Stimulated activated CD8-positive, alpha-beta memory T cell treated with anti-CD3 and anti-CD28 coated beads, Interleukin-7, amount 100 ng/mL, for 1 hour (primary cell): ENCODE results near the gene PCP4L1.
"Not testable (repeated sequence)": the region's sequence is repeated elsewhere in the genome, so short reads cannot be mapped to it uniquely, and the experiment has no call there.

Source experiments
- DNase-seq, 2 donors: peaks; one replicate each; pipeline ENCODE4 v3.0.0-alpha.2; 2020; ENCODE audit warnings: low read depth in 2 of 2

The PCP4L1 gene

DNA sequence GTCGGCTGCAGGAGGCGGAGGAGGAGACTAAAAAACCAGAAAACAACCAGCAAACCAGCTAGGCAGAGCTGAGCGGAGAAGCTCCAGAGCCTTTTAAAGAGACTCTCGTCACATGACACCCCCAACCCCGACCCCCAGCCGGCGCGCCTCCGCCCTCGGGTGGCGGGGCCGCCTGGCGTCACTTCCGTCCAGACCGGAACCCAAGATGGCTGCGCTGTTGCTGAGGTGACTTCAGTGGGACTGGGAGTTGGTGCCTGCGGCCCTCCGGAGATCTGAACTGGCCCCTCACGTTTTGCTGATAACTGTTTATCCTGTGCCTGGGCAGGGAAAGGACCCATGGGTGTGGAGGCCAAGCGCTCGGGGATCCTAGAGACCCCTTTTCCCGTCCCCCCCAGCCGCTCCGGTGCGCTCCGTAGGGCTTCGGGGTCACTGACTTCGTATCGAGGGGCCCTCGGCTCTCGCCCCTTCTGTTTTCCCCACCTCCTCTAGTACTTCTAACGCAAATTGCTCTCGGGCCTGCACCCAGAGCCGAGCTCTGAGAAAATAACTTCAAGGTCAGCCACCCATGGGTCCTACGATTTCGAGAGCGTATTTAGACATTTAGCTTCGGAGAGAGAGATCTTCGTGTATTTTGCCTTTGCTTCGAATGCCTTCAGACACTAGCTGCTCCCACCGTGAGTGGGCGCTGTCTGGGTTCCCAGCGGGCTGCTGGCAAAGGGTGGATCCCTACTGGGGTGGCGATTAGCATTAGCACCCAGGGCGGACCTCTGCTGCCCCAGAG lies 55.8 kb downstream of the PCP4L1 start, which contains the start of gene SDHC:
TSS of gene SDHC (plus strand) at position 181 of the 781 bp plus-strand sequence. CDS start at position 206, 25 bp downstream.
- DNase-seq, result peak; percentile 79 to 81

DNA sequence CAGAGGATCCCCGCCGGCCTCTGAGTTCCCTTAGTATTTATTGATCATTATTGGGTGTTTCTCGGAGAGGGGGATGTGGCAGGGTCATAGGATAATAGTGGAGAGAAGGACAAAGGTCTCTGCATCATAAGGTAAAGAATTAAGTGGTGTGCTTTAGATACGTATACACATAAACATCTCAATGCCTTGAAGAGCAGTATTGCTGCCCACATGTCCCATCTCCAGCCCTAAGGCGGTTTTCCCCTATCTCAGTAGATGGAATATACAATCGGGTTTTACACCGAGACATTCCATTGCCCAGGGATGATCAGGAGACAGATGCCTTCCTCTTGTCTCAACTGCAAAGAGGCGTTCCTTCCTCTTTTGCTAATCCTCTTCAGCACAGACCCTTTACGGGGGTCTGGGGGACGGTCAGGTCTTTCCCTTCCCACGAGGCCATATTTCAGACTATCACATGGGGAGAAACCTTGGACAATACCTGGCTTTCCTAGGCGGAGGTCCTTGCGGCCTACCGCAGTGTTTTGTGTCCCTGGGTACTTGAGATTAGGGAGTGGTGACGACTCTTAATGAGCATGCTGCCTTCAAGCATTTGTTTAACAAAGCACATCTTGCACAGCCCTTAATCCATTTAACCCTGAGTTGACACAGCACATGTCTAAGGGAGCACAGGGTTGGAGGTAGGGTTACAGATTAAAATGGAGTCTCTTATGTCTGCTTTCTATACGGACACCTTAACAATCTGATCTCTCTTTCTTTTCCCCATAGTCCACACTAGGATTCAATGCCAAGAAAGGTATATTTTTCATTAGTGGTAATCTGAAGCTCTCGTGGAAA lies 57.5 kb downstream of the PCP4L1 start:
- DNase-seq, result not testable (repeated sequence)

DNA sequence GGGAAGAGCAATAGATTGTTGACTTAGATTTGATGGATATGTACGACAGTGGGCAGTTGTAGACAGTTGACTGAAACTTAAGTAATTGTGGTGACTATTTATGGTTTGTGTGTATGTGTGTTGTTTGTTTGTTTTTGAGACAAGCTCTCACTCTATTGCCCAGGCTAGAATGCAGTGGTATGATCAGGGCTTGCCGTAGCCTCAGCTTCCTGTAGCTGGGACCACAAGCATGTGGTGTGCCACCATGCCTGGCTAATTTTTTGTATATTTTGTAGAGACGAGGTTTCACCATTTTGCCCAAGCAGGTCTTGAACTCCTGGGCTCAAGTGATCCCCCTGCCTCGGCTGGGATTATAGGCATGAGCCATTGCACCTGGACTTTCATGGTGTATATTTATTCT lies 65.5 kb downstream of the PCP4L1 start:
- DNase-seq, result no peak

DNA sequence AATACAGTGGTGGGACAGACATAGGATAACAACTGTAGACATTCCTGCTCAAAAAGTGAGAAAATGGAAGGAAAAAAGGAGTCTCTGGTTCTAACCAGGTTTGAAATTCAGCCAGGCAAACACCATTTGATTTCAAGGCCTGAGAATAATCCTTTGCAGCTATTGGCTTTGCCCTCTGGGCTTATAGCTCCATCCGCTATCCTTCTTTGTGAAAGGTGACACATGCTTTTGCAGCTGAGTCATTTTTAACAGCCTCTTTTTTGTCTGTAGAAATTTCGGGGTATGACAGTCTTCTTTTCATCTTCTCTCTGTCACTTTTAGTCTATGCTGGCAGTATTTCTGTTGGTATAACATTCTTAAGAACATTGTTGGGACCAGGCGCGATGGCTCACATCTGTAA lies 71.8 kb downstream of the PCP4L1 start:
- no peak for DNase-seq

DNA sequence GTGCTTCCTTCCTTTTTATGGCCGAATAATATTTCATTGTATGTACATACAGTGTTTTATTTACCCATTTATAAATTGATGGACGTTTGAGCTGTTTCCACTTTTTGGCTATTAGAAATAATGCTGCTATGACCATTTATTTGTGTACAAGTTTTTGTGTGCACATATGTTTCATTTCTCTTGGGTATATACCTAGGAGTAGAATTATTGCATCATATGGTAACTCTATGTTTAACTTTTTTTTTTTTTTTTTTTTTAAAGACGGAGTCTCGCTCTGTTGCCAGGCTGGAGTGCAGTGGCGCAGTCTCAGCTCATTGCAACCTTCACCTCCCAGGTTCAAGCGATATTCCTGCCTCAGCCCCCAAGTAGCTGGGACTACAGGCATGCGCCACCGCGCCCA lies 74.6 kb downstream of the PCP4L1 start:
- DNase-seq, result no peak
